ENCODE data around the gene TMEM150A. TPM values are rescaled to one million over a fixed set of nuclear protein-coding genes. Genes with fewer than 3 reads are reported as not detected.
A peak's percentile ranks its signal among the peaks of the same experiment; 100 is the strongest.

Gene TMEM150A
- total RNA-seq, 3 donors from 2014 or later: 9.7 to 11.9 (median 10.5) TPM

DNA sequence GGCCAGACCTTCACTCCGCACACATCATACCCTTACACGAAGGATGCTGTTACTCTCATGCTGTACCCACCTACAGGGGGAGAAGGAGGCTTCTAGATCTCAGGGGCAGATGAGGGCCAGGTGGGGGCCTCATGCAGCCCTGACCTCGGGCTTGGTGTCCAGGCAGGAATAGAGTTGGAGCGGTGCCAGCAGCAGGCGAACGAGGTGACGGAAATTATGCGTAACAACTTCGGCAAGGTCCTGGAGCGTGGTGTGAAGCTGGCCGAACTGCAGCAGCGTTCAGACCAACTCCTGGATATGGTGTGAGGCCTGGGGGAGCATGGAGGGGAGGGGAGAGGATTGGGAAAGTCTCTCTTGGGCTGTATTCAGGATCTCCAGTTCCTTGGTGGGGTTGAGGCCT, 10.9 kb downstream of the TMEM150A start:
- Mint-ChIP-seq H3K4me3 (no peak overlapping the region), H3K9me3 (no peaks in the 10 kb centered on the region), H3K4me1 (ENCODE audit: low read depth) (peaks cover 34% of the 10 kb centered on the region)

DNA sequence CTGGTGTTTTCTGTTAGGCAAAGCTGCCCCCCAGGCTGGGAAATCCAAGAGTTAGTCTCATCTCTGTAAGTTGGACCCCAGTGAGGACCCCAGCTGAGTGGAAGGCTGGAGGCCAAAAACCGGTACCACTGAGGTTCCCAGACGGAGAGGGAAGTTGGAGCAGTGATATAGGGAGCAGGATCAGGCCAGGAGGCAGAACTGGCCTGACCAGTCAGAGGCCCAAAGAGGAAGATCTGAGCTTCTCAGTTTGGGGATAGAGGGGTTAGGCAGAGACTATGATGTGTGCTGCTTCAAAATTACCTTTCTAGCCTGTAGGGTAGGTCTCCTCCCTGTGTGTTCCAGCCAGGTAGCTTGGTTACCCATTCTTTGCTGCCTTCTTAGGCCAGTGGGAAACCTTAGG, 11.5 kb downstream of the TMEM150A start:
- no peak for DNase-seq
- Mint-ChIP-seq H3K9me3 (no peaks in the 10 kb centered on the region), H3K4me3 (no peak overlapping the region), H3K4me1 (ENCODE audit: low read depth) (peaks cover 32% of the 10 kb centered on the region), H3K27me3 (ENCODE audit: low read depth) (no peaks in the 10 kb centered on the region), H3K36me3 (ENCODE audit: insufficient read depth) (no peaks in the 10 kb centered on the region)
- ATAC-seq: no peak

More for the DNA sequence above, 10.9 kb downstream of the TMEM150A start:
- H3K36me3 Mint-ChIP-seq (ENCODE audit: insufficient read depth): no peaks in the 10 kb centered on the region
- ATAC-seq: no peak
- DNase-seq: no peak
- no peaks in the 10 kb centered on the region for H3K27me3 Mint-ChIP-seq (ENCODE audit: low read depth)

DNA sequence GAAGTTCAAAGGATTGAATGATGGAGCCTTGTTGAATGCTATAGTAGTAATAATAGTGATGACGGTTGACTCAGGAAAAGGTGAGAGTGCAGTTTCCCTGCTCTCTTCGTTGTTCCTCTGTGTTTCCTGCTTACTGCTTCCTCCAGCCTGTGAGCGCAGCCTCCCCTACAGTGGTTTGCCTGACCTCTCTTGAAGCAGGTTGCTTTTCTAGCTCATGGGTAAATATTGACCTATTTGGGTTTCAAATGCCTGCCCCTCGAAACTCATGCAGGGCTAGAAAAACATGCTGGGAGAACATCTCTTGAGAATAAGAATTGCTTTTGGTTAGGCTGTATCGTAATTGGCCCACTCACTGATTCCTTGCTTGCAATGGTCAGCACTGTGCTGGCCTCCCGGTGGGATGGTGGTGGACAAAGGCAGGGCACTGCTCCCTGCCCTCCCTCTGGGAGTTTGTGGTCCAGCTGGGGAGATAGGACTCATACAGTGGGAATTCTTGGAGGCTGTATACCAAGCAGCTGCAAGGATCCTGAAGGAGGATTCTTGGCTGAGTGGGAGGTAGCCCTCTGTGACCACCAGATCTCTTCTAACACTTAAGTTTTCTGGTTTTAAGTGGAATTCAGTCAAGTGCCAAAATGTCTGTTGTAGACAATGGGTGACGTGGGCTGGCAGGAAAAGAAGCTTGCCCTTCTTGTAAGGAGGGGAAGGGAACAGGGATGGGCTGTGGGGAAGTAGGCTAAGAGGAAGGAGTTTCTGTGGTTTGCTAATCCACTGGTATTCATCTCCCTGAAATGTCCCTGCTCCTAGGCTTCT, 12.3 kb downstream of the TMEM150A start:
- no peaks in the 10 kb centered on the region for H3K36me3 Mint-ChIP-seq (ENCODE audit: insufficient read depth)
- H3K4me3 Mint-ChIP-seq: no peak overlapping the region
- no peak for ATAC-seq
- no peaks in the 10 kb centered on the region for H3K9me3 Mint-ChIP-seq
- no peaks in the 10 kb centered on the region for H3K27me3 Mint-ChIP-seq (ENCODE audit: low read depth)
- peaks cover 35% of the 10 kb centered on the region for H3K4me1 Mint-ChIP-seq (ENCODE audit: low read depth)
- no peak for DNase-seq

GRCh38 chr2:85589181-85589580, 13.3 kb downstream of the TMEM150A start:
- ATAC-seq (no peak), DNase-seq (no peak)
- Mint-ChIP-seq H3K27me3 (ENCODE audit: low read depth) (no peaks in the 10 kb centered on the region), H3K36me3 (ENCODE audit: insufficient read depth) (no peaks in the 10 kb centered on the region), H3K9me3 (no peaks in the 10 kb centered on the region), H3K4me3 (no peak overlapping the region), H3K4me1 (ENCODE audit: low read depth) (peaks cover 32% of the 10 kb centered on the region)

DNA sequence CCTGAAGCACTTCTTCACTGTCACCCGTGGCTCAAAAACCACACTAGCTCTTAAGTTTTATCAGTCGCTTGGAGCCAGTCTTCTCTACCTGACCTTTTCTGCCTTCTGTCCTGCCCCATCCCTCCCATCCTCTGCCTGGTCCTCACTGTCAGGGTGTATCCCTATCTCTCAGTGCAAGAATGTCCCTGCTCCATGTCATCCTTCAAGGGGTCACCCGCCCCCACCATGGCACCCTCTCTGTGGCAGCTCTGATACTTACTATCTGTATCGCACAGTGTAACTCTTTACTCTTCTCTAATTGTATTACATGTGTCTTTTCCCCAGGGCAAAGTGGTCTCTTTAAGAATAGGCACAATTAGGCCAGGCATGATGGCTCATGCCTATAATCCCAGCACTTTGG, 13.9 kb downstream of the TMEM150A start:
- ATAC-seq: no peak
- Mint-ChIP-seq H3K4me1 (ENCODE audit: low read depth) (peaks cover 34% of the 10 kb centered on the region), H3K27me3 (ENCODE audit: low read depth) (no peaks in the 10 kb centered on the region), H3K36me3 (ENCODE audit: insufficient read depth) (no peaks in the 10 kb centered on the region), H3K9me3 (no peaks in the 10 kb centered on the region), H3K4me3 (no peak overlapping the region)
- no peak for DNase-seq

- DNase-seq: no peak
- H3K27me3 Mint-ChIP-seq (ENCODE audit: low read depth): no peaks in the 10 kb centered on the region
- no peak overlapping the region for H3K4me3 Mint-ChIP-seq
- H3K9me3 Mint-ChIP-seq: no peaks in the 10 kb centered on the region
- ATAC-seq: no peak
- H3K4me1 Mint-ChIP-seq (ENCODE audit: low read depth): peaks cover 38% of the 10 kb centered on the region
- H3K36me3 Mint-ChIP-seq (ENCODE audit: insufficient read depth): no peaks in the 10 kb centered on the region
Measured at GRCh38 chr2:85588236-85588635, 14.3 kb downstream of the TMEM150A start.

DNA sequence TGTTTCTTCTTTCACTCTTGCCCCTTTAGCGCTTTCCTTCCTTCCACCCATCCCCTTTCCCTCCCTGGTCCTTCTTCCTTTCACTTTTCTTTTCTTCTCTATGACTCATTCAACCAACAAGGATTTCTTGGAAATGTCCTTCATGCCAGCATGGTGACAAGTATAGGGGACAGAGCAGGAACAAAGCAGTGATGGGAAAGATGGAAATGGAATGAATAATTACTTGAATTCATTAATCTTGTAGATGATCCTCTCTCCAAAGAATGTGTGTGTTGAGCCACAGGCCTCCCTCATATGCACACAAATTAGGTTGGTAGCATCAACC, 16.8 kb downstream of the TMEM150A start:
- Mint-ChIP-seq H3K4me3 (peak overlapping the region; percentile 84), H3K36me3 (ENCODE audit: insufficient read depth) (peaks cover 12% of the 10 kb centered on the region), H3K9me3 (no peaks in the 10 kb centered on the region), H3K4me1 (ENCODE audit: low read depth) (peaks cover 48% of the 10 kb centered on the region), H3K27me3 (ENCODE audit: low read depth) (no peaks in the 10 kb centered on the region)
- ATAC-seq: no peak
- no peak for DNase-seq

- H3K27me3 Mint-ChIP-seq (ENCODE audit: low read depth): no peaks in the 10 kb centered on the region
- ATAC-seq: peak; percentile 79 to 82
- H3K9me3 Mint-ChIP-seq: no peaks in the 10 kb centered on the region
- H3K4me3 Mint-ChIP-seq: peak overlapping the region; percentile 84
- DNase-seq: no peak
- H3K36me3 Mint-ChIP-seq (ENCODE audit: insufficient read depth): peaks cover 12% of the 10 kb centered on the region
- peaks cover 49% of the 10 kb centered on the region for H3K4me1 Mint-ChIP-seq (ENCODE audit: low read depth)
Measured at GRCh38 chr2:85584857-85585780, 17.4 kb downstream of the TMEM150A start.

- Mint-ChIP-seq H3K4me3 (peak within 1 kb of the TSS; percentile 84), H3K36me3 (ENCODE audit: insufficient read depth) (peaks cover 12% of the 10 kb centered on the region), H3K27me3 (ENCODE audit: low read depth) (no peaks in the 10 kb centered on the region), H3K9me3 (no peaks in the 10 kb centered on the region), H3K4me1 (ENCODE audit: low read depth) (peaks cover 54% of the 10 kb centered on the region)
- ATAC-seq: peak; percentile 59 to 61
- DNase-seq: peak; percentile 30
Measured at GRCh38 chr2:85584354-85584856, 18.1 kb downstream of the TMEM150A start, which contains the start of gene VAMP5. Gene VAMP5, plus strand, starts transcription at chr2:85584431. Its CDS starts 60 bp downstream, at chr2:85584491.

GRCh38 chr2:85583667-85584353, 18.7 kb downstream of the TMEM150A start:
- DNase-seq: no peak
- peaks cover 60% of the 10 kb centered on the region for H3K4me1 Mint-ChIP-seq (ENCODE audit: low read depth)
- H3K36me3 Mint-ChIP-seq (ENCODE audit: insufficient read depth): peaks cover 12% of the 10 kb centered on the region

GRCh38 chr2:85582492-85582891, 20.0 kb downstream of the TMEM150A start:
- H3K27me3 Mint-ChIP-seq (ENCODE audit: low read depth): no peaks in the 10 kb centered on the region
- ATAC-seq (no peak), DNase-seq (no peak)
- peaks cover 12% of the 10 kb centered on the region for H3K36me3 Mint-ChIP-seq (ENCODE audit: insufficient read depth)
- H3K4me3 Mint-ChIP-seq: peak overlapping the region; percentile 24
- H3K4me1 Mint-ChIP-seq (ENCODE audit: low read depth): peaks cover 61% of the 10 kb centered on the region
- H3K9me3 Mint-ChIP-seq: no peaks in the 10 kb centered on the region

More at GRCh38 chr2:85583667-85584353, 18.7 kb downstream of the TMEM150A start:
- ATAC-seq: peak; percentile 51 to 57
- H3K9me3 Mint-ChIP-seq: no peaks in the 10 kb centered on the region
- H3K27me3 Mint-ChIP-seq (ENCODE audit: low read depth): no peaks in the 10 kb centered on the region
- H3K4me3 Mint-ChIP-seq: peak overlapping the region; percentile 83

DNA sequence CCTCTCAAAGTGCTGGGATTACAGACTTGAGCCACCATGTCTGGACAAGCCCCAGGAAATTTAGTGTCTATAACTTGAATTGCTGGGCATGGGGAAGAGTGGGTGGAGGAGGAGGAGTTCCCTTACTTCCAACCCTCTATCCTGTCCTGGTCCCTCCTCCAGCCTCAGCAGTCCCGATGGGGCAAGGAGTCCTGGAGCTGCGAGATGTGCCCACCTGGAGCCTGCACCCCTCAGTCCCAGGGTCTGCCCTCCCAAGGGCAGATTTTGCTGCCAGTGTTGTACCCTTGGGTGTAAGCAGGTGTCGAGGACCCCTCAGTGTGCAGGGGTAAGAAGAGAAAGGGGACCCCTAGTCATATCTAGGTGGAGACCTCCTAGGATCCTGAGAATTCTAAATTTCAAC, 22.3 kb downstream of the TMEM150A start:
- H3K4me3 Mint-ChIP-seq: no peak overlapping the region
- no peaks in the 10 kb centered on the region for H3K27me3 Mint-ChIP-seq (ENCODE audit: low read depth)

DNA sequence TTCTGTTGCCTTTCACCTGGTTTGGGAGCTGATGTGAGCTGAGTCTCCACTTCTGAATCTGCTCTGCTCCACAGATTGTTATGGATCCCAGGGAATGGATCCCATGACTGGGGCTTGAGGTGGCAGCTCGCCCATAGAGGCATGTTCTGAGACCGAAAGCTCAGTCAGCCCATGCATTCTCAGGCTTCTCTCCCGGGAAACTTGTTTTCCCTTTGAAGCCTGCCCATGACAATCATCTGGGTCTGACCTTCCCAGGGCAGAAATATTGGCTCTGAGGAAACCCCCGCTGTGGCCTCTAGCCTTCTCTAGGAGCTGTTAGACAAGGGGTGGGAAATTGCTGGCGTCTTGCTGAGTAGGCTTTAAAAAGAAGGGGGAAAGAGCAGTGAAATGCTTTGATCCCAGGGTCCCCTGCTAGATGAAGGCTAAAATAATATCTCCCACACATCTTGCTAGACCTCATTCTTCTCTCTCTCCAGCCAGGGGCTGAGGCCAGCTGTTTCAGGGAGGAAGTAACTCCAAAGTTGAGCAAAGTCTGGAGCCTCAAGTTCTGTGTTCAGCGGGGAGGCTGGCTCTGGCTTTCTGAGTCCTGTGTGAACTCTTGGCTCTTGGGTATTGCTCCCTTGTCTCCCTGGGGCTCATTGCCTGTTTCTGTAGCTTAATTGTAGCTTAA, 23.1 kb downstream of the TMEM150A start:
- Mint-ChIP-seq H3K36me3 (ENCODE audit: insufficient read depth) (peaks cover 12% of the 10 kb centered on the region), H3K27me3 (ENCODE audit: low read depth) (no peaks in the 10 kb centered on the region), H3K4me3 (peak overlapping the region; percentile 94), H3K9me3 (no peaks in the 10 kb centered on the region), H3K4me1 (ENCODE audit: low read depth) (peaks cover 43% of the 10 kb centered on the region)
- DNase-seq (no peak), ATAC-seq (no peak)

More for the DNA sequence above, 22.3 kb downstream of the TMEM150A start:
- no peak for ATAC-seq
- peaks cover 48% of the 10 kb centered on the region for H3K4me1 Mint-ChIP-seq (ENCODE audit: low read depth)
- H3K9me3 Mint-ChIP-seq: no peaks in the 10 kb centered on the region
- H3K36me3 Mint-ChIP-seq (ENCODE audit: insufficient read depth): peaks cover 12% of the 10 kb centered on the region
- no peak for DNase-seq

Measured in activated T-cell treated with anti-CD3 and anti-CD28 coated beads, Interleukin-2, amount 50 U/mL, for 4 hours (primary cell).